Esophagus squamous epithelium (tissue), 5 donors: ENCODE data around the gene UNKL. TPM values are rescaled to one million over a fixed set of nuclear protein-coding genes. Genes with fewer than 3 reads are reported as not detected.
A peak's percentile ranks its signal among the peaks of the same experiment; 100 is the strongest.

Experiments used
- DNase-seq: peaks from one replicate; lab custom pipeline; 2025; lab: John Stamatoyannopoulos, UW
- H3K27ac ChIP-seq, 4 donors: fragments of 200-600 bp; sonication (generic); one replicate each; pipeline ENCODE4 v1.5.1; 2016 to 2019; ENCODE audit warnings: mild to moderate bottlenecking in 1 of 4
- H3K27me3 ChIP-seq, 4 donors: fragments of 200-600 bp; sonication (generic); 1 replicate in 3 of 4; 2 replicates in 1 of 4; pipeline versions ENCODE4 v1.5.1 to v1.6.0; 2017 to 2021; ENCODE audit warnings: antibody characterized with exemption in 1 of 4
- H3K36me3 ChIP-seq, 3 donors: fragments of 200-600 bp; sonication (generic); one replicate each; pipeline ENCODE4 v1.5.1; 2016 to 2019
- H3K4me1 ChIP-seq, 3 donors: fragments of 200-600 bp; sonication (generic); one replicate each; pipeline ENCODE4 v1.5.1; 2017 to 2019
- H3K4me3 ChIP-seq, 4 donors: fragments of 200-600 bp; sonication (generic); 1 replicate in 3 of 4; 2 replicates in 1 of 4; pipeline ENCODE4 v1.5.1; 2016 to 2019; ENCODE audit warnings: mild to moderate bottlenecking in 2 of 4, moderate library complexity in 1 of 4
- H3K9me3 ChIP-seq, 3 donors: fragments of 200-600 bp; sonication (generic); one replicate each; pipeline ENCODE4 v1.5.1; 2016 to 2019
- POLR2A ChIP-seq, 4 donors: fragments of 450-650 bp; IDR thresholded peaks; one replicate each; pipeline ENCODE4 v1.6.1; 2017; ENCODE audit warnings: antibody characterized with exemption in 4 of 4, mild to moderate bottlenecking in 4 of 4, moderate library complexity in 3 of 4
- WGBS, 2 donors: methylation state at CpG; one replicate each; pipeline ENCODE4 v1.1.5; 2018; 5-methylcytosine and 5-hydroxymethylcytosine counted together
- intact Hi-C: fragments of 100-400 bp; cut with DNase I; formaldehyde crosslinking; loops from one replicate; pipeline ENCODE4 v1.15.0; 2022
- total RNA-seq, 4 donors: library from RNA; depleted of rRNA; stranded (reverse); fragments of >200 nt; gene quantifications; one replicate each; pipeline ENCODE4 v1.1.0, GENCODE V29; 2016
- TF ChIP-seq, protein P1 (sequence below), 6 experiments: fragments of 450-650 bp in 4 of 6; fragments of 200-600 bp in 2 of 6; sonication (generic) in 2 of 6; IDR thresholded peaks; one replicate each; pipeline ENCODE4 v1.5.1; 2016 to 2019; ENCODE audit warnings: antibody characterized with exemption in 6 of 6, mild to moderate bottlenecking in 4 of 6, moderate library complexity in 4 of 6
- donor health status: DM: yes; HTN: yes; CAD: no.

Gene UNKL
- total RNA-seq, 4 donors from 2014 or later = 5.9 to 17.2 (median 10.6) TPM

DNA sequence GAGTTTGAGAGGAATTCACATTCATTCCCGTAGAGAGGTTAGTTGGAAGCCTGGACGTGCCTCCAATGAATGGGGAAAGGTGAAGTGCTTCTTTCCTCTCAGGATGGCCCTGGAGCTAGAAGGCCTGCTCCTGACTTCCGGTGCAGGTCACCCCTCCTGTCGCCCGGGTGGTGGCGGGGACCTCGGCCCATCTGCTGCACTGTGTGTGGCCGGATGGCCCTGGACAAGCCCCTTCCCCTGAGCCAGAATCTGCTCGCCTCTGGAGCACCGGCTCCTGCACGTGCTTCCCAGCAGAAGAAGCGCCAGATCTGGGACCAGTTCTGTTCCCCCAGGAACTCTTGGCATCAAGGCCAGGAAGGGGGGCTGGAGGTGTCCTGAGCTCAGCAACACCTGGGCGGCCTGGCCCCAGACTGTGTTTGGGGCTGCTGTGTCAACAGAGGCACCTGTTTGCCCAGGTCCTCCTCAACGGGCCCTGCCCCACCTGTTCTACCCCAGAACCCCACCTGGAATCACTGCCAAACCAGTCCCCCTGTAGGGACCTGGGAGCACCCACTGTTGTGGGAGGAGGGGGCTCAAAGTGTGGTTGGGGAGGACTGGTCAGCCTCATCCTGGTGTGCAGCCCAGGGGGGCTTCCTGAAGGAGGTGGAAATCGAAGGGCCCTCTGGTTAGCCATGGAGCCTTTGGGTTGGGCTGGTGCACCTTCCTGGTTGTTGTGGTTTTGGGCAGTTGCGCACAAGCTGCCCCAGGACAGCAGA is 11.3 kb upstream of the UNKL start:
- no peak for DNase-seq
- peaks cover 0 to 26% (median 0%) of the 10 kb centered on the region in 4 donors for H3K27me3 ChIP-seq
- H3K9me3 ChIP-seq = no peaks in the 10 kb centered on the region
- peaks cover 5 to 22% (median 8%) of the 10 kb centered on the region in 3 donors for H3K4me1 ChIP-seq
- no peak overlapping the region for H3K4me3 ChIP-seq
- TF ChIP-seq, protein P1, sequence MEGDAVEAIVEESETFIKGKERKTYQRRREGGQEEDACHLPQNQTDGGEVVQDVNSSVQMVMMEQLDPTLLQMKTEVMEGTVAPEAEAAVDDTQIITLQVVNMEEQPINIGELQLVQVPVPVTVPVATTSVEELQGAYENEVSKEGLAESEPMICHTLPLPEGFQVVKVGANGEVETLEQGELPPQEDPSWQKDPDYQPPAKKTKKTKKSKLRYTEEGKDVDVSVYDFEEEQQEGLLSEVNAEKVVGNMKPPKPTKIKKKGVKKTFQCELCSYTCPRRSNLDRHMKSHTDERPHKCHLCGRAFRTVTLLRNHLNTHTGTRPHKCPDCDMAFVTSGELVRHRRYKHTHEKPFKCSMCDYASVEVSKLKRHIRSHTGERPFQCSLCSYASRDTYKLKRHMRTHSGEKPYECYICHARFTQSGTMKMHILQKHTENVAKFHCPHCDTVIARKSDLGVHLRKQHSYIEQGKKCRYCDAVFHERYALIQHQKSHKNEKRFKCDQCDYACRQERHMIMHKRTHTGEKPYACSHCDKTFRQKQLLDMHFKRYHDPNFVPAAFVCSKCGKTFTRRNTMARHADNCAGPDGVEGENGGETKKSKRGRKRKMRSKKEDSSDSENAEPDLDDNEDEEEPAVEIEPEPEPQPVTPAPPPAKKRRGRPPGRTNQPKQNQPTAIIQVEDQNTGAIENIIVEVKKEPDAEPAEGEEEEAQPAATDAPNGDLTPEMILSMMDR (IDR thresholded peaks at IDR 0.05) = no peak
- no peak for TF ChIP-seq POLR2A (IDR thresholded peaks at IDR 0.05)
- no peak overlapping the region for H3K27ac ChIP-seq
- intact Hi-C loops = no loop called here
- 66 to 70% methylated on average over 2 to 5 of the region's 16 CpGs for WGBS, 2 donors
- H3K36me3 ChIP-seq = no peaks in the 10 kb centered on the region

DNA sequence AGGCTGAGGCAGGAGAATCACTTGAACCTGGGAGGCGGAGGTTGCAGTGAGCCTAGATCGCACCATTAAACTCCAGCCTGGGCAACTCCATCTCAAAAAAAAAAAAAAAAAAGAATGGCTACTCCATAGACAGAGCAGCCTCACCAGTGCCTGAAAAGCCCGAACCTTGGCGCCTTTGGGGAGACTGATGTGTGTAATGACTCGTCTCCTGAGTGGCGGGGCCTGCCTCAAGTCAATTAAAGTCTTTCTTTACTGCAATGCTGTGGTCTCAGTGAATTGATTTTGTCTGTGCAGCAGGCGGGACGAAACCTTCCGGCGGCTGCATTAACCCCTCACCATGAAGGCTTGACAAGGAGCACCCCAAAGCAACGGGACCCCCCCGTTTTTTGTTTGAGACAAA is 9.5 kb upstream of the UNKL start:
- no peaks in the 10 kb centered on the region for H3K9me3 ChIP-seq
- no peak for TF ChIP-seq POLR2A (IDR thresholded peaks at IDR 0.05)
- TF ChIP-seq, protein P1 (IDR thresholded peaks at IDR 0.05) = no peak
- WGBS, 2 donors = 85 to 89% methylated on average over 9 to 10 of the region's 12 CpGs
- peaks cover 0 to 10% (median 0%) of the 10 kb centered on the region in 4 donors for H3K27me3 ChIP-seq
- no peak overlapping the region for H3K27ac ChIP-seq
- no peaks in the 10 kb centered on the region for H3K36me3 ChIP-seq
- H3K4me1 ChIP-seq = peaks cover 19 to 35% (median 19%) of the 10 kb centered on the region in 3 donors
- DNase-seq = no peak
- H3K4me3 ChIP-seq = no peak overlapping the region
- intact Hi-C loops = no loop called here

DNA sequence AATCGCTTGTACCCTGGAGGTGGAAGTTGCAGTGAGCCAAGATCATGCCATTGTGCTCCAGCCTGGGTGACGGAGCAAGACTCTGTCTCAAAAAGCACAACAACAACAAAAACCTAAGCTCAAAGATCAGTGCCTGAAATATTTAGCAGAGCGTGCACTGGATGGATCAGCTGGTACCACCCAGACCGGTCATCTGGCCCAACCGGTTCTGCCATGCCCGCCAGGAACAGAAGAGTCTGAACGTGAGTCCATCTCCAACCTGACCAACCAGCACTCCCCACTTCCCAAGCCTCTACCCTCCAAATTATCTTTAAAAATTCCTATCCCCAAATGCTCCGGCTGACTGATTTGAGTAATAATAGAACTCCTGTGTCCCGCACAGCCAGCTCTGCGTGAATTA is 7.6 kb upstream of the UNKL start:
- 67 to 88% methylated on average over 9 to 10 of the region's 10 CpGs for WGBS, 2 donors
- TF ChIP-seq POLR2A (IDR thresholded peaks at IDR 0.05) = no peak
- TF ChIP-seq, protein P1 (IDR thresholded peaks at IDR 0.05) = no peak
- H3K27ac ChIP-seq = peak overlapping the region; percentile 90 to 98 (median 94)
- no peak overlapping the region for H3K4me3 ChIP-seq
- intact Hi-C loops = no loop called here
- H3K27me3 ChIP-seq = no peaks in the 10 kb centered on the region
- H3K9me3 ChIP-seq = no peaks in the 10 kb centered on the region
- peaks cover 19 to 41% (median 19%) of the 10 kb centered on the region in 3 donors for H3K4me1 ChIP-seq
- peaks cover 0 to 16% (median 0%) of the 10 kb centered on the region in 3 donors for H3K36me3 ChIP-seq
- DNase-seq = no peak

DNA sequence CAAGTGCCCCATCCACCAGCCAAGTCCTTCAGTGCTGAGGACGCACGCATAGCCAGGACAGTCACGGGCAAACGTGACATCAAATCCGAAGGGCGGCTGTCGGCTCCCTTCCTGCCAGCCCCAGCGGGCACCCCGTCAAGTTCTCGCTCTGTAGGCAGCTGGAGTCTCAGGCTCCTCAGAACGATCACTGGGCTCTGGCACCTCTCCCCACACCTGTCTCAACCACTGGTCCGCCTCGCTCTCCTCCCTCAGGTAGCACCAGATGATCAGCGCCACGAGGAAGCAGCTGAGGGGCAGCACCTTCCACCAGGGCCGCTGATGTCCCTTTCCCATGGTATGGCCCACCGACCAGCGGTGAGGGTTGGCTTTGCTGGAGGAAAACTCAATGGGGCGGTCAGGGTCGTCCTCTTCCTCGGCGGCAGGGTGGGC is 5.6 kb upstream of the UNKL start:
- Histone ChIP-seq H3K27ac (peak overlapping the region; percentile 90 to 98 (median 94)), H3K27me3 (no peaks in the 10 kb centered on the region), H3K9me3 (no peaks in the 10 kb centered on the region), H3K4me3 (peak overlapping the region; percentile 80 to 88 (median 84)), H3K4me1 (peaks cover 19 to 59% (median 23%) of the 10 kb centered on the region in 3 donors), H3K36me3 (peaks cover 0 to 16% (median 0%) of the 10 kb centered on the region in 3 donors)
- 13% methylated on average over 3 of the region's 22 CpGs; no CpG with 5 or more reads in 1 of the 2 donors for WGBS, 2 donors
- TF ChIP-seq, protein P1 (IDR thresholded peaks at IDR 0.05) = no peak
- TF ChIP-seq POLR2A (IDR thresholded peaks at IDR 0.05) = no peak
- intact Hi-C loops = no loop called here
- no peak for DNase-seq

DNA sequence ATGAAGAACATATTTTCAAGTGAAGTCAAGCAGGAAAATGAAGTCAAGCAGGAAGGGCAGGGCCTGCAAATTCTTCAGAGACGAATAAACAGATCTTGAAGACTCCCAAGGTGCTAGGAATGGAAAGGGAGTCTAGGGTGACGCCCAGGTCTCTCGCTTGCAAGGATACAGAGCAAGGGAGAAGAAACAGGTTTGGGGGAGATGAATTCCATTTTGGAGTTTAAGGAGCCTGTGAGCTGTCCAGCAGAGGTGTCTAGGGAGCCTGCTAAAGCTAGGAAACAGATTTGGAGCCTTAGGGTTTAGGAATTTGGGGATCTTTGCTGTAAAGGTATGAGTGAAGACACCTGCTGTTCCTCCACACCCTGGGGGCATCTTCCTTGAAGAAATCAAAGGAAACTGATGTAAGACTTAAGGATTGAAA is 2.0 kb upstream of the UNKL start:
- no peak overlapping the region for H3K4me3 ChIP-seq
- no peak for DNase-seq
- no peaks in the 10 kb centered on the region for H3K27me3 ChIP-seq
- WGBS, 2 donors = 44 to 48% methylated on average over 3 of the region's 3 CpGs
- no peaks in the 10 kb centered on the region for H3K9me3 ChIP-seq
- intact Hi-C loops = no loop called here
- peak overlapping the region; percentile 6 to 96 (median 37) for H3K27ac ChIP-seq
- peaks cover 0 to 31% (median 0%) of the 10 kb centered on the region in 3 donors for H3K36me3 ChIP-seq
- H3K4me1 ChIP-seq = peaks cover 22 to 77% (median 27%) of the 10 kb centered on the region in 3 donors
- TF ChIP-seq, protein P1 (IDR thresholded peaks at IDR 0.05) = no peak
- TF ChIP-seq POLR2A (IDR thresholded peaks at IDR 0.05) = no peak
